ENCODE data around the gene HIF1A. TPM values are rescaled to one million over a fixed set of nuclear protein-coding genes. Genes with fewer than 3 reads are reported as not detected.

The HIF1A gene
- total and polyA plus RNA-seq, 2 donors from 2014 or later: 57.8 to 358 TPM

DNA sequence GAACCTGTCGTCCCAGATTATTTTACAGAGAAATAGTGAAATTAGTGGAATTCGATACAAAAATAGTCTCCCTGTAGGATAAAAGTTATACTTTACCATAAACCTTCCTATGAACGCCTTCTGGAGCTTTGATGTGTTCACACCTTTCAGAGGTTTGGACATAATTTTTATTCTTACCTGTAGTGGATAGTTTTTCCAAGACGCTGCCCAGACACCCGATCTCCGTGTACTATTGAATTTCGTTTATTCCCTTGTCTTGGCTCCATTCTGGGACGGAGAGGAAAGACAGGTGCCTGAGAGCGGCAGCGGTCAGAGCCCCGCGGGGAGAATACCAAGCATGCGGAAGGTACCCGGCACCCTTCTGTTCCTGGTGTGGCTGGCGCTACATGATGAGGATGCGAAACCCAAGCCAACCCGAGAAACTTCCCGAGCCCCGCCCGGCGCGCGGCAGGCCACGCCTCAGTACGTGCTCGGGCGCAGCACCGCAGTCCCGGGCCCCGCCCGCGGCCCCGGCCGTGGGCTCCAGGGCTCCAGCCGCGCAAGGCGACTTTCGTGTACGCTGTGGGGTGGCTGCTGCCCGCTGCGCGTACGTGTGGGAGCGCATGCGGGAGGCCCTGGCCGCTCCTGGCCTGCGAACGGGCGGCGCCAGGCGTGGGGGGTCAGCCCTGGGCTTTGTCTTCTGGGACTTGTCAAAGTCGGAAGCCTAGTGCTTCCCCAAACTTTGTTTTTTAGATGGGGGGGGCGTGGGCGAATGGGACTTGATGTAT lies 55.6 kb downstream of the HIF1A start:
- Histone ChIP-seq H3K36me3 (ENCODE audit: control insufficient read depth in 2 of 3, insufficient read depth in 3 of 3, low read length in 3 of 3) (peaks cover 4 to 11% (median 9%) of the 10 kb centered on the region in 3 donors), H3K4me3 (ENCODE audit: low read length in 3 of 3) (peak overlapping the region; percentile 59 to 74 (median 60)), H3K9ac (ENCODE audit: low read length in 3 of 3) (peak overlapping the region; percentile 0 to 65 (median 10)), H3K9me3 (ENCODE audit: control insufficient read depth in 2 of 3, insufficient read depth in 1 of 3, low read length in 3 of 3) (no peaks in the 10 kb centered on the region), H3K27ac (ENCODE audit: low read depth in 2 of 2, low read length in 2 of 2) (peak overlapping the region; percentile 68 to 80), H3K4me1 (ENCODE audit: control insufficient read depth in 2 of 3, insufficient read depth in 2 of 3, low read depth in 1 of 3, low read length in 3 of 3) (no peaks in the 10 kb centered on the region), H3K27me3 (ENCODE audit: control insufficient read depth, insufficient read depth, low read length) (no peaks in the 10 kb centered on the region)
- TF ChIP-seq, protein P1, sequence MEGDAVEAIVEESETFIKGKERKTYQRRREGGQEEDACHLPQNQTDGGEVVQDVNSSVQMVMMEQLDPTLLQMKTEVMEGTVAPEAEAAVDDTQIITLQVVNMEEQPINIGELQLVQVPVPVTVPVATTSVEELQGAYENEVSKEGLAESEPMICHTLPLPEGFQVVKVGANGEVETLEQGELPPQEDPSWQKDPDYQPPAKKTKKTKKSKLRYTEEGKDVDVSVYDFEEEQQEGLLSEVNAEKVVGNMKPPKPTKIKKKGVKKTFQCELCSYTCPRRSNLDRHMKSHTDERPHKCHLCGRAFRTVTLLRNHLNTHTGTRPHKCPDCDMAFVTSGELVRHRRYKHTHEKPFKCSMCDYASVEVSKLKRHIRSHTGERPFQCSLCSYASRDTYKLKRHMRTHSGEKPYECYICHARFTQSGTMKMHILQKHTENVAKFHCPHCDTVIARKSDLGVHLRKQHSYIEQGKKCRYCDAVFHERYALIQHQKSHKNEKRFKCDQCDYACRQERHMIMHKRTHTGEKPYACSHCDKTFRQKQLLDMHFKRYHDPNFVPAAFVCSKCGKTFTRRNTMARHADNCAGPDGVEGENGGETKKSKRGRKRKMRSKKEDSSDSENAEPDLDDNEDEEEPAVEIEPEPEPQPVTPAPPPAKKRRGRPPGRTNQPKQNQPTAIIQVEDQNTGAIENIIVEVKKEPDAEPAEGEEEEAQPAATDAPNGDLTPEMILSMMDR (IDR thresholded peaks at IDR 0.05; ENCODE audit: borderline replicate concordance, extremely low read depth, insufficient read depth): no peak
- intact Hi-C loops (cut with DNase I): no loop called here
- DNase-seq (peak; percentile 82 to 95 (median 86)), FAIRE-seq (no peak)

DNA sequence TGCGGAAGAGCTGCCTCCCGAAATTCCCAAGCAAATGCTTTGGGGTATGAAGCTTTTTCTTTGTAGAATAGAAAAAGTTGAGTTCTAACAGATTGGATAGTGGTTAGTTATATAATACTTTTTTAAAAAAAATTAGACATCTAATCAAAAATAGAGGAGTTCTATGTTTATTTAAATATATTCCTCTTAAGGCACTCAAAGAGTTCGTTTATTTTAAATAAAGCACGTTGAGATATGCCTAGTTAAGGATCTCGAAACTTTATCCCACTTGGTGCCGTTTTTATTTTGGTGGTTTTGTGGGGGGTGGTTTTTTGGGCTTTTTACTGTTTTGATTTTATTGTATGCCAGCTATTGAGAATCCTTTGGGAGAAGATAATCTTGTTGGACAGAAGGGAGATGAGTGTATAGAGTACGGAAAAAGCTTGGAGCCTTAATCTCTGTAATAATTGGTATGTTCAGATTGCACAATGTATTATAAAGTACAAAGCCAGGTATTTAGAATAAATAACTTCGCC lies 56.2 kb downstream of the HIF1A start:
- intact Hi-C loops (cut with DNase I): no loop called here
- TF ChIP-seq, protein P1 (IDR thresholded peaks at IDR 0.05; ENCODE audit: borderline replicate concordance, extremely low read depth, insufficient read depth): no peak
- Histone ChIP-seq H3K27me3 (ENCODE audit: control insufficient read depth, insufficient read depth, low read length) (no peaks in the 10 kb centered on the region), H3K4me3 (ENCODE audit: low read length in 3 of 3) (peak overlapping the region; percentile 18 to 74 (median 59)), H3K9ac (ENCODE audit: low read length in 3 of 3) (peak overlapping the region in 1 of 3 donors; percentile 65), H3K27ac (ENCODE audit: low read depth in 2 of 2, low read length in 2 of 2) (peak overlapping the region; percentile 68 to 80), H3K4me1 (ENCODE audit: control insufficient read depth in 2 of 3, insufficient read depth in 2 of 3, low read depth in 1 of 3, low read length in 3 of 3) (no peaks in the 10 kb centered on the region), H3K9me3 (ENCODE audit: control insufficient read depth in 2 of 3, insufficient read depth in 1 of 3, low read length in 3 of 3) (no peaks in the 10 kb centered on the region), H3K36me3 (ENCODE audit: control insufficient read depth in 2 of 3, insufficient read depth in 3 of 3, low read length in 3 of 3) (peaks cover 4 to 11% (median 7%) of the 10 kb centered on the region in 3 donors)
- FAIRE-seq (no peak), DNase-seq (no peak)

DNA sequence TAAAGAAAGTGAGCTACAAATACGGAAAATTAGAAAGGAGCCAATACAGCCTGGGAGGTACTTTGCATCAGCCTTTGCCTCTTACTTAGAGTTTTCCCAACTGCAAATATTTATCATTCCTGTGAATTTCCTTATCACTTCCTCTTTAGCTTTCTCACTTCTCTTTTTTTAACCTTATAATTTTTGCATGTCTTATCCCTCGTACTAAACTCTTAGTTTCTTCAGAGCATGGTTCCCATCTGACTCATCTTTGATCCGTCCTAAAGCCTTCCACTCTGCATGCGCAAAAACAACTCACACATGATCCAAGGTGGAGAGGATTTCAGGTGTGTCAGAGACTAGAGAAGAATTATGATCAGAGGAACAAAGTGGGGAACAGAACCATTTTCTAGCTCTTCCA lies 57.3 kb downstream of the HIF1A start:
- intact Hi-C loops (cut with DNase I): no loop called here
- Histone ChIP-seq H3K27ac (ENCODE audit: low read depth in 2 of 2, low read length in 2 of 2) (no peak overlapping the region), H3K4me3 (ENCODE audit: low read length in 3 of 3) (no peak overlapping the region), H3K27me3 (ENCODE audit: control insufficient read depth, insufficient read depth, low read length) (no peaks in the 10 kb centered on the region), H3K9me3 (ENCODE audit: control insufficient read depth in 2 of 3, insufficient read depth in 1 of 3, low read length in 3 of 3) (no peaks in the 10 kb centered on the region), H3K36me3 (ENCODE audit: control insufficient read depth in 2 of 3, insufficient read depth in 3 of 3, low read length in 3 of 3) (peaks cover 1 to 3% (median 2%) of the 10 kb centered on the region in 3 donors), H3K4me1 (ENCODE audit: control insufficient read depth in 2 of 3, insufficient read depth in 2 of 3, low read depth in 1 of 3, low read length in 3 of 3) (no peaks in the 10 kb centered on the region), H3K9ac (ENCODE audit: low read length in 3 of 3) (no peak overlapping the region)
- no peak for DNase-seq
- TF ChIP-seq, protein P1 (IDR thresholded peaks at IDR 0.05; ENCODE audit: borderline replicate concordance, extremely low read depth, insufficient read depth): no peak
- FAIRE-seq: no peak

Data from kidney (tissue), 14 donors.